Stimulated activated CD4-positive, alpha-beta T cell treated with anti-CD3 and anti-CD28 coated beads, Interleukin-1b, Interleukin-23, amount 100 ng/mL, for 24 hours (primary cell): ENCODE results near the gene ADGB.

Experiments
- DNase-seq, 4 experiments: peaks; one replicate each; pipeline ENCODE4 v3.0.0-alpha.2; 2020; ENCODE audit warnings: low read depth in 4 of 4, low spot score in 1 of 4

ADGB gene

GRCh38 chr6:146859795-146860495, 261.2 kb downstream of the ADGB start:
- DNase-seq = no peak

- DNase-seq = no peak
Measured at GRCh38 chr6:146860583-146860982, 261.8 kb downstream of the ADGB start.

- no peak for DNase-seq
Measured at GRCh38 chr6:146861029-146861563, 262.3 kb downstream of the ADGB start.

- no peak for DNase-seq
Measured at GRCh38 chr6:146861716-146862115, 262.9 kb downstream of the ADGB start.

GRCh38 chr6:146862508-146862919, 263.7 kb downstream of the ADGB start:
- DNase-seq = no peak

GRCh38 chr6:146864300-146864699, 265.5 kb downstream of the ADGB start:
- no peak for DNase-seq

- no peak for DNase-seq
Measured at GRCh38 chr6:146864885-146865284, 266.1 kb downstream of the ADGB start.
